Thyroid gland (tissue), 4 donors: ENCODE results near the gene ZNF407. TPM values are rescaled to one million over a fixed set of nuclear protein-coding genes. Genes with fewer than 3 reads are reported as not detected.

Experiments
- DNase-seq, 2 donors: peaks; one replicate each; pipeline ENCODE4 v3.0.0-alpha.2; 2019
- H3K27ac ChIP-seq, 3 donors: fragments of 200-600 bp; sonication (generic); 1 replicate in 2 of 3; 2 replicates in 1 of 3; pipeline ENCODE4 v1.5.1; 2016 to 2019; ENCODE audit warnings: mild to moderate bottlenecking in 1 of 3, moderate library complexity in 1 of 3
- H3K27me3 ChIP-seq: fragments of 200-600 bp; sonication (generic); one replicate; pipeline ENCODE4 v1.5.1; 2019
- H3K36me3 ChIP-seq, 2 donors: fragments of 200-600 bp; sonication (generic); one replicate each; pipeline ENCODE4 v1.5.1; 2016 to 2019
- H3K4me1 ChIP-seq, 2 donors: fragments of 200-600 bp; sonication (generic); one replicate each; pipeline ENCODE4 v1.5.1; 2017 to 2019
- H3K4me3 ChIP-seq, 3 donors: fragments of 200-600 bp; sonication (generic); replicated peaks in 1 of 3; 1 replicate in 2 of 3; 2 replicates in 1 of 3; pipeline ENCODE4 v1.5.1; 2016; ENCODE audit warnings: mild to moderate bottlenecking in 1 of 3
- H3K9me3 ChIP-seq: fragments of 200-600 bp; sonication (generic); one replicate; pipeline ENCODE4 v1.5.1; 2017
- CTCF ChIP-seq, 6 experiments: fragments of 200-600 bp in 3 of 6; fragments of 450-650 bp in 3 of 6; sonication (generic) in 3 of 6; IDR thresholded peaks; one replicate each; pipeline ENCODE4 v1.5.1; 2016 to 2019; ENCODE audit warnings: antibody characterized with exemption in 6 of 6, mild to moderate bottlenecking in 2 of 6, inconsistent platforms in 1 of 6, moderate library complexity in 1 of 6
- POLR2A ChIP-seq, 2 donors: fragments of 450-650 bp; IDR thresholded peaks; one replicate each; pipeline ENCODE4 v1.6.1; 2017; ENCODE audit warnings: antibody characterized with exemption in 2 of 2, mild to moderate bottlenecking in 2 of 2, moderate library complexity in 1 of 2
- WGBS, 2 donors: methylation state at CpG; one replicate each; pipeline ENCODE4 v1.1.5; 2017; 5-methylcytosine and 5-hydroxymethylcytosine counted together
- intact Hi-C: fragments of 100-400 bp; cut with DNase I; formaldehyde crosslinking; loops from one replicate; pipeline ENCODE4 v1.15.1; 2023
- total RNA-seq, 4 donors: library from RNA; depleted of rRNA; stranded (reverse); fragments of >200 nt; gene quantifications; one replicate each; pipeline ENCODE4 v1.2.3, GENCODE V29; 2016

The ZNF407 gene
- total RNA-seq, 4 donors from 2014 or later, result 20.2 to 40.0 (median 26.4) TPM

GRCh38 chr18:75000920-75001319 is 403.2 kb downstream of the ZNF407 start:
- Histone ChIP-seq H3K9me3 (no peaks in the 10 kb centered on the region), H3K4me3 (no peak overlapping the region), H3K27me3 (no peaks in the 10 kb centered on the region), H3K4me1 (no peaks in the 10 kb centered on the region), H3K36me3 (no peaks in the 10 kb centered on the region), H3K27ac (no peak overlapping the region)
- TF ChIP-seq POLR2A (IDR thresholded peaks at IDR 0.05) (no peak), CTCF (IDR thresholded peaks at IDR 0.05) (no peak)
- DNase-seq, result no peak
- intact Hi-C loops, result no loop called here
- 69 to 76% methylated on average over 3 of the region's 3 CpGs for WGBS, 2 donors

- no peak overlapping the region for H3K27ac ChIP-seq
- no peaks in the 10 kb centered on the region for H3K36me3 ChIP-seq
- intact Hi-C loops, result no loop called here
- H3K4me1 ChIP-seq, result no peaks in the 10 kb centered on the region
- no peak for TF ChIP-seq POLR2A (IDR thresholded peaks at IDR 0.05)
- TF ChIP-seq CTCF (IDR thresholded peaks at IDR 0.05), result no peak
- no peak for DNase-seq
- no peak overlapping the region for H3K4me3 ChIP-seq
- no peaks in the 10 kb centered on the region for H3K27me3 ChIP-seq
- 80 to 83% methylated on average over 2 of the region's 2 CpGs for WGBS, 2 donors
- no peaks in the 10 kb centered on the region for H3K9me3 ChIP-seq
Measured at GRCh38 chr18:75003039-75003438, 405.4 kb downstream of the ZNF407 start.

- intact Hi-C loops, result no loop called here
- no peaks in the 10 kb centered on the region for H3K4me1 ChIP-seq
- WGBS, 2 donors, result 93% methylated on average over 23 of the region's 23 CpGs
- no peak overlapping the region for H3K27ac ChIP-seq
- H3K36me3 ChIP-seq, result no peaks in the 10 kb centered on the region
- no peak for DNase-seq
- H3K4me3 ChIP-seq, result no peak overlapping the region
- no peaks in the 10 kb centered on the region for H3K27me3 ChIP-seq
- TF ChIP-seq POLR2A (IDR thresholded peaks at IDR 0.05) (no peak), CTCF (IDR thresholded peaks at IDR 0.05) (no peak)
- no peaks in the 10 kb centered on the region for H3K9me3 ChIP-seq
Measured at GRCh38 chr18:75003764-75004690, 406.4 kb downstream of the ZNF407 start.

GRCh38 chr18:75005626-75006025 is 408.0 kb downstream of the ZNF407 start:
- TF ChIP-seq POLR2A (IDR thresholded peaks at IDR 0.05) (no peak), CTCF (IDR thresholded peaks at IDR 0.05) (no peak)
- Histone ChIP-seq H3K27ac (no peak overlapping the region), H3K9me3 (no peaks in the 10 kb centered on the region), H3K36me3 (no peaks in the 10 kb centered on the region), H3K4me3 (no peak overlapping the region), H3K27me3 (no peaks in the 10 kb centered on the region), H3K4me1 (no peaks in the 10 kb centered on the region)
- intact Hi-C loops, result no loop called here
- DNase-seq, result no peak
- 81 to 84% methylated on average over 8 of the region's 8 CpGs for WGBS, 2 donors

GRCh38 chr18:75008186-75008585 is 410.5 kb downstream of the ZNF407 start:
- intact Hi-C loops, result no loop called here
- H3K4me1 ChIP-seq, result no peaks in the 10 kb centered on the region
- 92 to 97% methylated on average over 5 of the region's 5 CpGs for WGBS, 2 donors
- H3K9me3 ChIP-seq, result no peaks in the 10 kb centered on the region
- no peak for DNase-seq
- no peaks in the 10 kb centered on the region for H3K27me3 ChIP-seq
- no peak overlapping the region for H3K4me3 ChIP-seq
- no peaks in the 10 kb centered on the region for H3K36me3 ChIP-seq
- H3K27ac ChIP-seq, result no peak overlapping the region
- TF ChIP-seq POLR2A (IDR thresholded peaks at IDR 0.05) (no peak), CTCF (IDR thresholded peaks at IDR 0.05) (no peak)
